ENCODE results near the gene TCF4. TPM values are rescaled to one million over a fixed set of nuclear protein-coding genes. Genes with fewer than 3 reads are reported as not detected.
A peak's percentile ranks its signal among the peaks of the same experiment; 100 is the strongest.

TCF4 gene
- total RNA-seq, 1 experiment from 2014 or later: 104 TPM

GRCh38 chr18:55489034-55489986 is 98.7 kb downstream of the TCF4 start:
- peak; percentile 31 for ATAC-seq
- H3K4me1 Mint-ChIP-seq: peaks cover 82% of the 10 kb centered on the region
- H3K36me3 Mint-ChIP-seq: no peaks in the 10 kb centered on the region
- peak overlapping the region; percentile 14; the same call in 1 of the 2 replicates for H3K4me3 Mint-ChIP-seq
- no peak for DNase-seq (ENCODE audit: low spot score)
- H3K27me3 Mint-ChIP-seq (ENCODE audit: low read depth): no peaks in the 10 kb centered on the region
- CTCF ChIA-PET: interaction anchor here (1.6 kb wide), 1 partner anchor 290 kb away, joined by 3 read pairs; no protein-coding TSS in a partner anchor
- POLR2A ChIA-PET: no interaction called here
- no peaks in the 10 kb centered on the region for H3K9me3 Mint-ChIP-seq
- H3K27ac Mint-ChIP-seq: peak overlapping the region; percentile 90
- no peak for TF ChIP-seq ZNF232 (CRISPR knock-in tag; IDR thresholded peaks at IDR 0.05)
- no peak for TF ChIP-seq NR3C1 (CRISPR knock-in tag; conservative IDR thresholded peaks at IDR 0.05; ENCODE audit: low read depth)
- TF ChIP-seq NFATC4 (CRISPR knock-in tag; IDR thresholded peaks at IDR 0.05): no peak
- TF ChIP-seq ATF6 (CRISPR knock-in tag; IDR thresholded peaks at IDR 0.05): no peak
- TF ChIP-seq SP1 (CRISPR knock-in tag; conservative IDR thresholded peaks at IDR 0.05): no peak
- no peak for TF ChIP-seq USF1 (CRISPR knock-in tag; IDR thresholded peaks at IDR 0.05)
- no peak for TF ChIP-seq CDX4 (CRISPR knock-in tag; IDR thresholded peaks at IDR 0.05; ENCODE audit: borderline replicate concordance)
- TF ChIP-seq MAX (CRISPR knock-in tag; IDR thresholded peaks at IDR 0.05): no peak
- TF ChIP-seq GRHL2 (CRISPR knock-in tag; IDR thresholded peaks at IDR 0.05; ENCODE audit: insufficient replicate concordance, severe bottlenecking): no peak
- TF ChIP-seq CBFB (CRISPR knock-in tag; IDR thresholded peaks at IDR 0.05; ENCODE audit: low read depth): no peak
- no peak for TF ChIP-seq SMAD3 (CRISPR knock-in tag; IDR thresholded peaks at IDR 0.05; ENCODE audit: borderline replicate concordance)
- TF ChIP-seq ZNF281 (CRISPR knock-in tag; IDR thresholded peaks at IDR 0.05): no peak
- TF ChIP-seq TEAD1 (CRISPR knock-in tag; IDR thresholded peaks at IDR 0.05): no peak
- TF ChIP-seq CREM (CRISPR knock-in tag; IDR thresholded peaks at IDR 0.05): no peak
- TF ChIP-seq E2F4 (CRISPR knock-in tag; IDR thresholded peaks at IDR 0.05; ENCODE audit: borderline replicate concordance, low read depth): no peak

GRCh38 chr18:55488473-55488872 is 99.5 kb downstream of the TCF4 start:
- POLR2A ChIA-PET: no interaction called here
- Mint-ChIP-seq H3K27ac (peak overlapping the region; percentile 91), H3K36me3 (no peaks in the 10 kb centered on the region), H3K4me1 (peaks cover 76% of the 10 kb centered on the region), H3K27me3 (ENCODE audit: low read depth) (no peaks in the 10 kb centered on the region), H3K9me3 (no peaks in the 10 kb centered on the region), H3K4me3 (peak overlapping the region; percentile 14; the same call in 1 of the 2 replicates)
- ATAC-seq (peak; percentile 95), DNase-seq (ENCODE audit: low spot score) (peak; percentile 27)
- TF ChIP-seq ZNF219 (CRISPR knock-in tag; IDR thresholded peaks at IDR 0.05; ENCODE audit: borderline replicate concordance) (no peak), ATF2 (CRISPR knock-in tag; IDR thresholded peaks at IDR 0.05; ENCODE audit: borderline replicate concordance, low read depth) (no peak), NFE2L1 (CRISPR knock-in tag; IDR thresholded peaks at IDR 0.05) (no peak), TEAD1 (CRISPR knock-in tag; IDR thresholded peaks at IDR 0.05) (0 out of 2 replicates have a peak, but pooled peaks have one; percentile 16), ATF6 (CRISPR knock-in tag; IDR thresholded peaks at IDR 0.05) (no peak), ZNF671 (CRISPR knock-in tag; IDR thresholded peaks at IDR 0.05) (no peak)
- CTCF ChIA-PET: interaction anchor here (0.7 to 1.6 kb wide), 3 partner anchors 73 to 291 kb away, joined by 3 read pairs; no protein-coding TSS in a partner anchor

Data from WTC11 (cell line).